ENCODE measurements around the gene RBMS1. TPM values are rescaled to one million over a fixed set of nuclear protein-coding genes. Genes with fewer than 3 reads are reported as not detected.

Gene RBMS1
- total and polyA plus RNA-seq, 2 experiments from 2014 or later = 55.5 to 94.8 TPM

DNA sequence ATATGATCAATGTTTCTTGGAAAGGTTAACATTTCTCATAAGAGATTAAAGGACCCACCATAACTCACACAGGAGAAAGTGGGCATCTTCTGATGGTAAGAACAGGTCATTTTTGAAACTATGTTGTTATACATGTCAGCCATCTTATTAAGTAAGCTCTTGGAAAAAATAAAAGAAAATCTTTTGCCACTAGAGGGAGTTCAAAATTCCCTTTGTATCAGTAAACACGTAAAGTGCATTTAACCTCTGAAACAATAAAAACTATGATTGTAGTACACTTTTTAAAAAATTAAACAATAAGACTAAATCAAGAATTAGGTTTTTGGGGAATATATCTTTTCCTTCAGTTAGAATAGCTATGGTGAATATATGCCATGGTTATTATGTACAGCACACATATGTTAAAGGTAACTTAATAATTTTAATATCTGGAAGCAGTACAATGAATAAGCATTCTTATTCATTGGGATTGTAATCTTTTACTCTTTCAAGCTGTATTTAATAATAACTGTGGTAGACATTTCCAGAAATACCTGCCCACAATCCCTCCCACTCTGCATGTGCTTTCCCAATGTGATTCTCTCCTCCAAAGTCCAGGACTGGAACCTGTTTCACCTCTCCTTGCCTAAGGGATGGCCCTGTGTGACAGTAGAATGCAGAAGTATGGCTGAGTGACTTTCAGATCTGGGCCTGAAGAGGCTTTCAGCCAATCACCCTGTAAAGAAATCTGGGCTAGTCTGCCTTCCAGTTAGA lies 64.2 kb downstream of the RBMS1 start:
- no peak overlapping the region for H3K4me3 ChIP-seq
- no peaks in the 10 kb centered on the region for H4K20me1 ChIP-seq (replicated peaks; ENCODE audit: insufficient read depth)
- peaks cover 4% of the 10 kb centered on the region for H3K27me3 Mint-ChIP-seq (ENCODE audit: insufficient read depth, low read depth, poor library complexity)
- no peak overlapping the region for H3K4me3 Mint-ChIP-seq
- H3F3A ChIP-seq (replicated peaks; ENCODE audit: low read depth) = no peaks in the 10 kb centered on the region
- peaks cover 30% of the 10 kb centered on the region for H3K79me2 ChIP-seq (replicated peaks; ENCODE audit: insufficient read depth)
- no peak overlapping the region for H3K4me2 ChIP-seq
- H3K9me3 Mint-ChIP-seq = peaks cover 11% of the 10 kb centered on the region
- H3K27ac ChIP-seq (ENCODE audit: low read depth) = no peak overlapping the region
- H3K36me3 ChIP-seq (ENCODE audit: insufficient read depth) = 0 out of 2 replicates have a peak, but pooled peaks cover 5% of the 10 kb centered on the region
- no peaks in the 10 kb centered on the region for H3K27me3 ChIP-seq (ENCODE audit: insufficient read depth)
- peaks cover 24% of the 10 kb centered on the region for H3K36me3 Mint-ChIP-seq (ENCODE audit: low read depth)
- ATAC-seq (no peak), DNase-seq (ENCODE audit: low spot score) (peak; percentile 78)
- H3K9me2 ChIP-seq (ENCODE audit: insufficient read depth) = no peaks in the 10 kb centered on the region
- TF ChIP-seq STAT1 (IDR thresholded peaks at IDR 0.05; ENCODE audit: unreplicated experiment) = no peak
- TF ChIP-seq JUNB (IDR thresholded peaks at IDR 0.05; ENCODE audit: unreplicated experiment) = no peak
- TF ChIP-seq POLR2AphosphoS5 (IDR thresholded peaks at IDR 0.05; ENCODE audit: low read depth) = no peak
- TF ChIP-seq EZH2 (IDR thresholded peaks at IDR 0.05; ENCODE audit: low read depth, unreplicated experiment) = no peak
- TF ChIP-seq, protein P1, sequence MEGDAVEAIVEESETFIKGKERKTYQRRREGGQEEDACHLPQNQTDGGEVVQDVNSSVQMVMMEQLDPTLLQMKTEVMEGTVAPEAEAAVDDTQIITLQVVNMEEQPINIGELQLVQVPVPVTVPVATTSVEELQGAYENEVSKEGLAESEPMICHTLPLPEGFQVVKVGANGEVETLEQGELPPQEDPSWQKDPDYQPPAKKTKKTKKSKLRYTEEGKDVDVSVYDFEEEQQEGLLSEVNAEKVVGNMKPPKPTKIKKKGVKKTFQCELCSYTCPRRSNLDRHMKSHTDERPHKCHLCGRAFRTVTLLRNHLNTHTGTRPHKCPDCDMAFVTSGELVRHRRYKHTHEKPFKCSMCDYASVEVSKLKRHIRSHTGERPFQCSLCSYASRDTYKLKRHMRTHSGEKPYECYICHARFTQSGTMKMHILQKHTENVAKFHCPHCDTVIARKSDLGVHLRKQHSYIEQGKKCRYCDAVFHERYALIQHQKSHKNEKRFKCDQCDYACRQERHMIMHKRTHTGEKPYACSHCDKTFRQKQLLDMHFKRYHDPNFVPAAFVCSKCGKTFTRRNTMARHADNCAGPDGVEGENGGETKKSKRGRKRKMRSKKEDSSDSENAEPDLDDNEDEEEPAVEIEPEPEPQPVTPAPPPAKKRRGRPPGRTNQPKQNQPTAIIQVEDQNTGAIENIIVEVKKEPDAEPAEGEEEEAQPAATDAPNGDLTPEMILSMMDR (conservative IDR thresholded peaks at IDR 0.05; ENCODE audit: low read depth in 2 of 2) = peak in 1 of 2 experiments; percentile 78; a peak in 3 of 4 replicates
- H3K27ac Mint-ChIP-seq = no peak overlapping the region
- H3K4me1 ChIP-seq (ENCODE audit: insufficient read depth) = peaks cover 9% of the 10 kb centered on the region; the same call in 1 of the 2 replicates
- peaks cover 14% of the 10 kb centered on the region; the same call in 2 of the 3 replicates for H3K4me1 Mint-ChIP-seq
- no peak overlapping the region for H2AFZ ChIP-seq

DNA sequence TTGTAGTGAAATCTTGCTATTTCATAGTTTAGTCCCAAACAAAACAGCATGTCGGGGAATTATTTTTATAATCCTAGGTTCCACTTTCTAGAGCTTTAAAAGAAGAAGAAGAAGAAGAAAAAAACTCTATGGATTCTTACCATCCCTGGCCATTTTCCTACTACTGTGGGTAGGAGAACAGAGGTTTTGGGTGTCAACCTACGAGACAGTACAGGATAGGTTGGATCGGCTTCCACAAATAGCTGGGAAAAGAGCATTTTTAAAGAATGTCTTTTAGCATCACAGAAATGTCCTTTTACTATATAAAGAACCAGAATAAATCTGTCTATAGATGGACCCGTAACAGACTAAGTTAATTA lies 65.2 kb downstream of the RBMS1 start:
- ATAC-seq (no peak), DNase-seq (ENCODE audit: low spot score) (no peak)
- Histone ChIP-seq H3K9me2 (ENCODE audit: insufficient read depth) (no peaks in the 10 kb centered on the region), H3K36me3 (ENCODE audit: insufficient read depth) (0 out of 2 replicates have a peak, but pooled peaks cover 5% of the 10 kb centered on the region), H3K27ac (ENCODE audit: low read depth) (no peak overlapping the region), H3K4me2 (no peak overlapping the region), H3K4me3 (no peak overlapping the region), H3K4me1 (ENCODE audit: insufficient read depth) (peaks cover 9% of the 10 kb centered on the region; the same call in 1 of the 2 replicates), H4K20me1 (replicated peaks; ENCODE audit: insufficient read depth) (no peaks in the 10 kb centered on the region), H2AFZ (no peak overlapping the region), H3F3A (replicated peaks; ENCODE audit: low read depth) (no peaks in the 10 kb centered on the region), H3K27me3 (ENCODE audit: insufficient read depth) (no peaks in the 10 kb centered on the region), H3K79me2 (replicated peaks; ENCODE audit: insufficient read depth) (peaks cover 24% of the 10 kb centered on the region)
- Mint-ChIP-seq H3K9me3 (peaks cover 11% of the 10 kb centered on the region), H3K27me3 (ENCODE audit: insufficient read depth, low read depth, poor library complexity) (peaks cover 4% of the 10 kb centered on the region), H3K4me1 (peaks cover 14% of the 10 kb centered on the region; the same call in 2 of the 3 replicates), H3K36me3 (ENCODE audit: low read depth) (peaks cover 24% of the 10 kb centered on the region), H3K27ac (no peak overlapping the region; the same call in 1 of the 2 replicates), H3K4me3 (no peak overlapping the region)
- TF ChIP-seq CREB1 (CRISPR knock-in tag; IDR thresholded peaks at IDR 0.05; ENCODE audit: low read depth) (no peak), JUNB (IDR thresholded peaks at IDR 0.05; ENCODE audit: unreplicated experiment) (no peak)
- TF ChIP-seq, protein P1 (conservative IDR thresholded peaks at IDR 0.05; ENCODE audit: low read depth in 2 of 2) = no peak
- TF ChIP-seq, protein P2, sequence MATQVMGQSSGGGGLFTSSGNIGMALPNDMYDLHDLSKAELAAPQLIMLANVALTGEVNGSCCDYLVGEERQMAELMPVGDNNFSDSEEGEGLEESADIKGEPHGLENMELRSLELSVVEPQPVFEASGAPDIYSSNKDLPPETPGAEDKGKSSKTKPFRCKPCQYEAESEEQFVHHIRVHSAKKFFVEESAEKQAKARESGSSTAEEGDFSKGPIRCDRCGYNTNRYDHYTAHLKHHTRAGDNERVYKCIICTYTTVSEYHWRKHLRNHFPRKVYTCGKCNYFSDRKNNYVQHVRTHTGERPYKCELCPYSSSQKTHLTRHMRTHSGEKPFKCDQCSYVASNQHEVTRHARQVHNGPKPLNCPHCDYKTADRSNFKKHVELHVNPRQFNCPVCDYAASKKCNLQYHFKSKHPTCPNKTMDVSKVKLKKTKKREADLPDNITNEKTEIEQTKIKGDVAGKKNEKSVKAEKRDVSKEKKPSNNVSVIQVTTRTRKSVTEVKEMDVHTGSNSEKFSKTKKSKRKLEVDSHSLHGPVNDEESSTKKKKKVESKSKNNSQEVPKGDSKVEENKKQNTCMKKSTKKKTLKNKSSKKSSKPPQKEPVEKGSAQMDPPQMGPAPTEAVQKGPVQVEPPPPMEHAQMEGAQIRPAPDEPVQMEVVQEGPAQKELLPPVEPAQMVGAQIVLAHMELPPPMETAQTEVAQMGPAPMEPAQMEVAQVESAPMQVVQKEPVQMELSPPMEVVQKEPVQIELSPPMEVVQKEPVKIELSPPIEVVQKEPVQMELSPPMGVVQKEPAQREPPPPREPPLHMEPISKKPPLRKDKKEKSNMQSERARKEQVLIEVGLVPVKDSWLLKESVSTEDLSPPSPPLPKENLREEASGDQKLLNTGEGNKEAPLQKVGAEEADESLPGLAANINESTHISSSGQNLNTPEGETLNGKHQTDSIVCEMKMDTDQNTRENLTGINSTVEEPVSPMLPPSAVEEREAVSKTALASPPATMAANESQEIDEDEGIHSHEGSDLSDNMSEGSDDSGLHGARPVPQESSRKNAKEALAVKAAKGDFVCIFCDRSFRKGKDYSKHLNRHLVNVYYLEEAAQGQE (IDR thresholded peaks at IDR 0.05; ENCODE audit: unreplicated experiment) = no peak

Measured in GM23338 (cell line).